Measurements from ENCODE around the gene RPS18. TPM values are rescaled to one million over a fixed set of nuclear protein-coding genes. Genes with fewer than 3 reads are reported as not detected.

Gene RPS18
- total RNA-seq, 1 experiment from 2014 or later = 4,062 TPM

DNA sequence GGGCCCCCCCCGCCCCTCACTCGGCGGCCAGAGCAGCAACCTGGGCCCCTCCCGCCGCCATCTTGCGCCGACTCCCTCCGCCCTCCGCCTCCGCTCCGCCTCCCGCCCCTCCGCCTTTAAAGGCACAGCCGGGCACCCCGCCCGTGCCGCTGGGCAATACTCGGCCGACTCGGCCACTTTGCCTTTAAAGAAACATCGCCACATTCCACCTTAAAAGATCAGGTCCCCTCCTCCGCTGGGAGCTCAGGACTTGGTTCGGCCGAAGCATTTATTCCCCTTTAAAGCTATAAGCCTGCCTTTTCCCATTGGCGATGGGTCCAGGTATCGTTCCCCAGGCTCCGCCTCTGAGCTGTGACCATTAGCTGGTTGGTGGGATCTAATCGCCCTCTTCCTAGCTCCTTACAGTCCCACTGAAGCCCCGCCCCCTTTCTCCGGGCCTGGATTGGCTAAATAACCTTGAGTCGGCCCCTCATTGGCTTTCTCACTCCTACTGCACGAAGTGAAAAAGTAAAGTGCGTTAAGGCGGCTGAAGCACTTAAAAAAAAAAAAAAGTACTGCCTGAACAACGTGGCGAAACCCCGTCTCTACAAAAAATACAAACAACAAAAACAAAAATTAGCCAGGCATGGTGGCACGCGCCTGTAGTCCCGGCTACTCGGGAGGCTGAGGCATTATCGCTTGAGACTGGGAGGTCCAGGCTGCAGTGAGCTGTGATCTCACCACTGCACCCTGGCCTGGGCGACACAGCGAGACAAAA, 46.0 kb downstream of the RPS18 start, which contains the start of gene ZBTB22:
Gene ZBTB22, minus strand, starts transcription at position 76 of the 757 bp plus-strand sequence. CDS start 828 bp downstream, outside the sequence.
- peak within 1 kb of the TSS; percentile 68 for H3K27ac ChIP-seq (ENCODE audit: low read depth, low read length)
- peaks cover 36 to 66% of the 10 kb centered on the region in 2 experiments for H3K4me1 ChIP-seq (ENCODE audit: control insufficient read depth in 1 of 2, insufficient read depth in 2 of 2, low read length in 2 of 2)
- peaks cover 22 to 29% of the 10 kb centered on the region in 2 experiments; a peak in 3 of 4 replicates for H3K36me3 ChIP-seq (ENCODE audit: control insufficient read depth in 1 of 2, insufficient read depth in 2 of 2, low read length in 2 of 2)
- RAD21 ChIA-PET (ENCODE audit: low non-redundant PET in 1 of 2, low total read pairs in 2 of 2, uncharacterized antibody in 2 of 2, unreplicated experiment in 2 of 2) = interaction anchor here in 1 of 2 experiments (0.8 kb wide), 1 partner anchor 18 kb away, joined by 3 read pairs; no protein-coding TSS in a partner anchor
- peak within 1 kb of the TSS; percentile 55 to 63 for H3K4me3 ChIP-seq (replicated peaks in 1 of 2; ENCODE audit: low read depth in 1 of 2, low read length in 2 of 2)
- POLR2A ChIA-PET = interaction anchor here (0.7 to 2.3 kb wide), 13 partner anchors 9 to 1122 kb away, joined by 3 to 13 read pairs (median 5); partner anchors contain the start of genes B3GALT4, PFDN6, PHF1 and RGL2
- no peaks in the 10 kb centered on the region for H3K27me3 ChIP-seq (ENCODE audit: insufficient read depth, low read length)
- no peaks in the 10 kb centered on the region for H3K9me2 ChIP-seq (ENCODE audit: insufficient read depth)
- peak; percentile 82 for ATAC-seq
- no TSS peak for BruUV-seq (replicated peaks)
- H4K20me1 ChIP-seq (ENCODE audit: insufficient read depth) = no peaks in the 10 kb centered on the region
- peak within 1 kb of the TSS; percentile 61 for H3K9ac ChIP-seq (ENCODE audit: low read length)
- CTCF ChIA-PET = interaction anchor here (1.0 to 1.8 kb wide), 6 partner anchors 17 to 192 kb away, joined by 3 to 10 read pairs (median 4); partner anchors contain the start of genes B3GALT4 and RGL2
- H2AFZ ChIP-seq (ENCODE audit: low read depth, low read length, poor library complexity, severe bottlenecking) = peak within 1 kb of the TSS; percentile 75
- H3K79me2 ChIP-seq (ENCODE audit: insufficient read depth, low read length) = peaks cover 49% of the 10 kb centered on the region
- H3K9me3 ChIP-seq (ENCODE audit: control insufficient read depth in 1 of 2, insufficient read depth in 1 of 2, low read depth in 1 of 2, low read length in 2 of 2) = no peaks in the 10 kb centered on the region
- DNase-seq (ENCODE audit: low read depth, low spot score) = peak; percentile 98
- intact Hi-C loops (cut with micrococcal nuclease) = no loop called here
- H3K4me2 ChIP-seq (ENCODE audit: low read length) = peak within 1 kb of the TSS; percentile 87
- TF ChIP-seq TCF7L2 (IDR thresholded peaks at IDR 0.05; ENCODE audit: borderline replicate concordance, extremely low read depth, insufficient read depth, insufficient read length) = peak; percentile 55
- TF ChIP-seq ELF1 (IDR thresholded peaks at IDR 0.05; ENCODE audit: borderline replicate concordance, low read depth) = no peak
- no peak for TF ChIP-seq SP1 (IDR thresholded peaks at IDR 0.05; ENCODE audit: low read depth)
- TF ChIP-seq YY1 (IDR thresholded peaks at IDR 0.05; ENCODE audit: extremely low read depth, insufficient replicate concordance, low read depth, low read length) = peak; percentile 89
- TF ChIP-seq POLR2AphosphoS5 (IDR thresholded peaks at IDR 0.05; ENCODE audit: low read depth, low read length) = peak; percentile 21; the same call in 1 of the 2 replicates
- TF ChIP-seq EZH2phosphoT487 (IDR thresholded peaks at IDR 0.05; ENCODE audit: borderline replicate concordance) = no peak
